Effector memory CD8-positive, alpha-beta T cell (primary cell): ENCODE data around the gene MMP10.
"Not testable (repeated sequence)": the region's sequence is repeated elsewhere in the genome, so short reads cannot be mapped to it uniquely, and the experiment has no call there.

ENCODE experiments used
- ATAC-seq: fragments of 150-1000 bp; cut with Tn5 transposase; replicated peaks from 2 replicates; pipeline ENCODE4 v1.10.0; 2021; ENCODE audit warnings: mild to moderate bottlenecking, moderate library complexity
- DNase-seq, 3 experiments: peaks; one replicate each; pipeline ENCODE4 v3.0.0; 2021
- H3K27ac Mint-ChIP-seq, 2 donors: one replicate each; pipeline ENCODE4 v1.8.0; 2022; ENCODE audit warnings: mild to moderate bottlenecking in 2 of 2, mixed read lengths in 2 of 2, moderate library complexity in 2 of 2
- H3K27me3 Mint-ChIP-seq, 2 donors: one replicate each; pipeline ENCODE4 v1.8.0; 2022; ENCODE audit warnings: mixed read lengths in 2 of 2
- H3K36me3 Mint-ChIP-seq: one replicate; pipeline ENCODE4 v1.8.0; 2022; ENCODE audit warnings: mild to moderate bottlenecking, moderate library complexity, mixed read lengths; ENCODE audit not compliant: insufficient read depth
- H3K4me1 Mint-ChIP-seq, 2 donors: one replicate each; pipeline ENCODE4 v1.8.0; 2022; ENCODE audit warnings: low read depth in 2 of 2, mixed read lengths in 2 of 2
- H3K4me3 Mint-ChIP-seq, 2 donors: one replicate each; pipeline ENCODE4 v1.8.0; 2022; ENCODE audit warnings: mild to moderate bottlenecking in 2 of 2, mixed read lengths in 2 of 2, moderate library complexity in 2 of 2
- H3K9me3 Mint-ChIP-seq, 2 donors: one replicate each; pipeline ENCODE4 v1.8.0; 2022; ENCODE audit warnings: mixed read lengths in 2 of 2

MMP10 gene

DNA sequence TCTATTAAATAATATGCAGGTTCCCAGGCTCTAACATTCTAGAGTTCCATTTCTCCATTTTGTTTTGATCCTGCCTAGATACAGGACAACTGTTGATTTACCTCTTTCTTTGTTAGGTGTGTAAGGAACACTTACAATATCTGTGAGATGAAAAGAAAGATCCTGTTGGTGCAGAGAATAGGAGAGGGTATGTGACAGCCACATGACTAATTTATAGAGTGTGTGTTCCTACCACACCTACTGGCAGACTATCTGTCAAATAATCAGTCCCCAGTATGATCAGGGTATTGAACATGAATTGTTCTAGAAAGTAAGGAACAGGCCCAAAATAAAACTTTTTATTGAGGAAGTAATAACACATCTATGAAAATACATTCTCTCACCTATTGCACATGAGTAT, 10.2 kb downstream of the MMP10 start:
- DNase-seq (no peak), ATAC-seq (no peak)
- no peak overlapping the region for H3K27ac Mint-ChIP-seq
- no peak overlapping the region for H3K4me3 Mint-ChIP-seq
- H3K4me1 Mint-ChIP-seq, result no peaks in the 10 kb centered on the region
- H3K36me3 Mint-ChIP-seq, result no peaks in the 10 kb centered on the region
- peaks cover 0 to 2% of the 10 kb centered on the region in 2 donors for H3K9me3 Mint-ChIP-seq
- H3K27me3 Mint-ChIP-seq, result peaks cover 26 to 40% of the 10 kb centered on the region in 2 donors

- Mint-ChIP-seq H3K27ac (no peak overlapping the region), H3K4me3 (no peak overlapping the region), H3K36me3 (no peaks in the 10 kb centered on the region), H3K4me1 (no peaks in the 10 kb centered on the region), H3K9me3 (peaks cover 0 to 4% of the 10 kb centered on the region in 2 donors), H3K27me3 (peaks cover 26 to 31% of the 10 kb centered on the region in 2 donors)
- ATAC-seq (no peak), DNase-seq (no peak)
Observed at GRCh38 chr11:102767800-102768199, 12.6 kb downstream of the MMP10 start.

DNA sequence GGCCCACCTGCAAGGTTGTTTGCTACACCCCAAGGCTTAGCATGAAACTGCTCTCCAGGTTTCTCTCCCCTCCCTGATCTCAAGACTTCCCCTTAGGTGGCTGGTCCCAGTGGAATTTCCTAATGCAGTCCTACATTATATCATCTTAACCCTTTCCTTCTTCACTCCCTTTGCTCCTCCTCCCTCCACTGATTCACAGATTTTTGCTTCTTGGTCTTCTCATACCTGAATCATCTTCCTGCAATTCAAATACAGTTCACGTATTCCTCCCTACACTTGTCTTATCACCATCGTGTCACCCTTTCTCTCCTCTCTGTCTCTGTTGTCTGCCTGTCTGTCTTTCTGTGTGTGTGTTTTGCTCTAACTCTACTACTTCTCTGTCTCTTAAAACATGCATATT, 17.0 kb downstream of the MMP10 start:
- peaks cover 0 to 2% of the 10 kb centered on the region in 2 donors for H3K9me3 Mint-ChIP-seq
- no peak for DNase-seq
- no peak for ATAC-seq
- no peak overlapping the region for H3K4me3 Mint-ChIP-seq
- no peaks in the 10 kb centered on the region for H3K4me1 Mint-ChIP-seq
- peaks cover 11 to 15% of the 10 kb centered on the region in 2 donors for H3K27me3 Mint-ChIP-seq
- H3K36me3 Mint-ChIP-seq, result no peaks in the 10 kb centered on the region
- no peak overlapping the region for H3K27ac Mint-ChIP-seq

GRCh38 chr11:102762361-102762767, 18.1 kb downstream of the MMP10 start:
- H3K27me3 Mint-ChIP-seq, result peaks cover 16% of the 10 kb centered on the region in 2 donors
- DNase-seq (no peak), ATAC-seq (no peak)
- peaks cover 0 to 2% of the 10 kb centered on the region in 2 donors for H3K9me3 Mint-ChIP-seq
- no peaks in the 10 kb centered on the region for H3K4me1 Mint-ChIP-seq
- H3K36me3 Mint-ChIP-seq, result no peaks in the 10 kb centered on the region
- H3K4me3 Mint-ChIP-seq, result no peak overlapping the region
- H3K27ac Mint-ChIP-seq, result no peak overlapping the region

DNA sequence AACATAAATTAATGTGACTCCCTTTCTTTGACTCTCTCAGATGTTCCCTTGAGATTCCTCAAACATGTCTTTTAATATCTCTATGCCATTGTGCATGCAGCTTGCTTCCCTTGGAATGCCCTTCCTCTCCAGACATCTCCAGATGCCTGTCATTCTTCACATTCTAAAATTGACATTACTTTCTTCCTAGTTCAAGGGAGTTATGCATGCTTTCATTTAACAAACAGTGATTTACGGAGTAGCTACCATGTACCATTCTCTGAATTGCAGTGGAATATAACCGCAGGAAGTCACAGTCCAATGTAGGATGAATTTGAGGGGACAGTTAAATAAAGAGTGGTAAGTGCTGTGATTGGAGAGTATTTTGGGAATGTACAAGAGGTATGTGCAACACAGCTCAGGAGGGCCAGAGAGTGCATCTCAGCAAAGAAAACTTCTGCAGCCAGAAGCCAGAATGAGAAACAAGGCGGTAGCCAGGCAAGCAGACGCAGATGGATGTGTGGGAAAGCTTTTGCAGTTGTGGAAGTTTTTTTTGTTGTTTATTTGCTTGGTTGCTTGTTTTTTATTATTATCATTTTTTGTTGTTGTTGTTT, 18.7 kb downstream of the MMP10 start:
- no peak overlapping the region for H3K27ac Mint-ChIP-seq
- peaks cover 20 to 22% of the 10 kb centered on the region in 2 donors for H3K27me3 Mint-ChIP-seq
- no peak overlapping the region for H3K4me3 Mint-ChIP-seq
- H3K4me1 Mint-ChIP-seq, result no peaks in the 10 kb centered on the region
- peaks cover 0 to 2% of the 10 kb centered on the region in 2 donors for H3K9me3 Mint-ChIP-seq
- ATAC-seq (no peak), DNase-seq (no peak)
- H3K36me3 Mint-ChIP-seq, result no peaks in the 10 kb centered on the region

DNA sequence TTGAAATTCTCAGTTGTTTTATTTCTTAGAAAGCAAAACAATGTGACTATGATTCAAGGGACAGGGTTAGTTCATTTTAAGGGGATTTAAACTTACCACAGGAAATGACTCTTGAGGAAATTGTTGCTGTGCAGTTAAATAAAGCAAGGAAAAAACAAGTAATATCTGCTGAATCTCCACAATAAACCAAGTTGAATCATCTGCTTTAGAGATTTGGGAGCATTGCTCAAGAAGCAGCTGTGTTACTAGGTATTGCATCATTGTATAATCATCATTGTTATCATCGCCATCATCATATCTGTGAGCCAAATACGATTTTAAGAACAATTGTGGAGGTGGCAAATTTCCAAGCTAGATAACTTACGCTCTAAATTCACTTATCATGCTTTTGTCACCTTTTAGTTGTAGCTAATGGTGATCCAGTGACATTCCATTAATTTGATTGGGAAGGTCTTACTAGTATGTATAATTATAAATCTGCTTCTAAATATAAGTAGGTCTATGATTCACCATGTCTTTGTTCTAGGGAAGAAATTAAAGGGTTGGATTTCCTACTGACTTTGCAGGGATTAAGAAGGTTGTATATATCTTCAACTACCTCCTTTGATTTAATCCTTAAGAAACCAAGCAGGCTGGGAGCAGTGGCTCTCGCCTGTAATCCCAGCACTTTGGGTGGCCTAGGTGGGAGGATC, 19.9 kb downstream of the MMP10 start:
- DNase-seq (no peak), ATAC-seq (no peak)
- Mint-ChIP-seq H3K36me3 (peaks cover 3% of the 10 kb centered on the region), H3K27ac (no peak overlapping the region), H3K27me3 (peaks cover 26 to 34% of the 10 kb centered on the region in 2 donors), H3K4me1 (no peaks in the 10 kb centered on the region), H3K9me3 (peaks cover 0 to 2% of the 10 kb centered on the region in 2 donors), H3K4me3 (no peak overlapping the region)

DNA sequence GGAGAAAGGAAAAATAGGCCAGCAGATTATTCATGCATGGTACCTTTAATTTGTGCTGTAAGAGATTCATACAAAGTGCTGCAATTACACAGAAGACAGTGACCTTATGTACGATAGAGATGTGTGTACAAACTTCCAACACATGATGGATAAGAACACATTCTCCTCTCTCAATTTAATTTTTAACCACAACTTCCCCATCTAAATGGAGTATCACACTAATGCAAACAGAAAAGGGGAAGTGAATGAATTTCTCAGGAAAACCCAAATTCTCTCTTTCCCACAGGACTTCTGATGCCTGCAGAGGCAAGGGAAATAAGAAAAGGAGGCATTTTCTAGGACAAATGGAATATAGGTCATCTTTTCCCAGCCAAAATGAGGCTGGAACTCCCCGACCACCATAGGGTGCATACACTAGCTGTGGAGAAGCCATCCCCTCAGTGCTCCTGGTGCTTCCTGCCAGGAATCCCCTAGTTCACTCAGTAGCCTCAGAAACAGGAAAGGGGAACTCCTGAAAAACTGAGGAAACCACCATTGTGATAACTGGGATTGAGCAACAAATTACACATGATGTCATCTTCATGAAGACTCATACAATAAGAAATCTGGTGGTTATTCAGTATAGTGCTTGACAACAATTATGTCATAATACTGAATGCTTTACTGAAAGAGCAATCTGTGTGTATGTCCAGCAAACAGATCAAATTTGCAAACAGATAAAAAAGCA, 22.4 kb downstream of the MMP10 start:
- DNase-seq (no peak), ATAC-seq (no peak)
- Mint-ChIP-seq H3K4me1 (no peaks in the 10 kb centered on the region), H3K9me3 (no peaks in the 10 kb centered on the region), H3K36me3 (peaks cover 3% of the 10 kb centered on the region), H3K4me3 (no peak overlapping the region), H3K27me3 (peaks cover 39 to 45% of the 10 kb centered on the region in 2 donors), H3K27ac (no peak overlapping the region)

- Mint-ChIP-seq H3K4me3 (no peak overlapping the region), H3K9me3 (peaks cover 0 to 2% of the 10 kb centered on the region in 2 donors), H3K27ac (no peak overlapping the region), H3K27me3 (peaks cover 49 to 50% of the 10 kb centered on the region in 2 donors), H3K36me3 (peaks cover 3% of the 10 kb centered on the region), H3K4me1 (no peaks in the 10 kb centered on the region)
- ATAC-seq (no peak), DNase-seq (no peak)
Observed at GRCh38 chr11:102753267-102753666, 27.2 kb downstream of the MMP10 start.

- DNase-seq (no peak), ATAC-seq (no peak)
- no peaks in the 10 kb centered on the region for H3K4me1 Mint-ChIP-seq
- H3K9me3 Mint-ChIP-seq, result peaks cover 4 to 8% of the 10 kb centered on the region in 2 donors
- peaks cover 3% of the 10 kb centered on the region for H3K36me3 Mint-ChIP-seq
- no peak overlapping the region for H3K27ac Mint-ChIP-seq
- no peak overlapping the region for H3K4me3 Mint-ChIP-seq
- H3K27me3 Mint-ChIP-seq, result peaks cover 46 to 50% of the 10 kb centered on the region in 2 donors
Observed at GRCh38 chr11:102751673-102752072, 28.8 kb downstream of the MMP10 start.

DNA sequence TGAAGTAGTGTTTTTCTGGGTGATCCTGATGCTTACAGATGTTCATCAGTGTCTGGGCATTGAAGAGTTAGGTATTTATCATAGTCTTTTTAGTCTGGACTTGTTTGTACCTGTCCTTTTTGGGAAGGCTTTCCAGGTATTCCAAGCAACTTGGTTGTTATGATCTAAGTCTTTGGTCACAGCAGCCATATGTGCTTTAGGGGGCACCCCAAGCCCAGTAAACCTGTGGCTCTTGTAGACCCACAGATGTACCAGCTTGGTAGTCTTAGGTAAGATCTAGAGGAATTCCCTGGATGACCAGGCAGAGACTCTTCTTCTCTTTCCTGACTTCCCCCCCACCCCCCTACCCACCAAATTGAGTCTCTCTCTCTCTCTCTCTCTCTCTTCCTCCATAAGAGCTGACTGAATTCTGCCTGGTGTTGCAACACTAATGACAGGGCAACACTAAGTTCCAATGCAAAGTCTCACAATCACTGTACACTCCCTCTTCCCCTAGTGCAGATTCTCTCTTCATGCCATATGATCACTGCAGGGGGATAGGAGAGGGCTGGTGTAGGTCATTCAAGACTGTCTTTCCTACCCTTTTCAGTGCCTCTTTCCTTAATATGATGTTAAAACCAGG, 31.2 kb downstream of the MMP10 start:
- no peak for DNase-seq
- H3K9me3 Mint-ChIP-seq, result peaks cover 4 to 13% of the 10 kb centered on the region in 2 donors
- no peaks in the 10 kb centered on the region for H3K36me3 Mint-ChIP-seq
- no peak for ATAC-seq
- H3K4me3 Mint-ChIP-seq, result no peak overlapping the region
- H3K27ac Mint-ChIP-seq, result no peak overlapping the region
- no peaks in the 10 kb centered on the region for H3K4me1 Mint-ChIP-seq
- H3K27me3 Mint-ChIP-seq, result peaks cover 23 to 33% of the 10 kb centered on the region in 2 donors

GRCh38 chr11:102746746-102747578, 33.5 kb downstream of the MMP10 start:
- not testable (repeated sequence) for H3K4me3 Mint-ChIP-seq, DNase-seq, H3K27ac Mint-ChIP-seq, H3K36me3 Mint-ChIP-seq, H3K4me1 Mint-ChIP-seq, ATAC-seq
- Mint-ChIP-seq H3K9me3 (peaks cover 4 to 14% of the 10 kb centered on the region in 2 donors), H3K27me3 (peaks cover 23 to 24% of the 10 kb centered on the region in 2 donors)

DNA sequence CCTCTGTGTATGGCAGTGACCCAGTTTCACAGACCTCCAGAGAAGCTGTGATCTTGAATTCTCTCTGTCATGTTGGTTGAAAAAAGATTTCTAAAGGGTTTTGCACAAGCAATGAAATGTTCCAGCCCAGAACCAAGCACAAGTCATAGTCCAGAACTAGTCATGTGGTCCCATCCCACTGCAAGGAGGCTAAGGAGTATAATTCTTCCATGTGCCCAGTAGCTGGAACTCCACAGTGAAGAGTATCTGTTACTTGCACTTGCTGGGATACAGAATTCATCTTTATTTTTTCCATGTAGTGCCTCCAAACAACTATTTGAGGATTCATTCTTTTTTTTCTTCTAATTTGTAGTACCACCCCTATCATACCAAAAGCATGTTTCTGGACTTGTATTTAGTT, 45.8 kb downstream of the MMP10 start:
- no peaks in the 10 kb centered on the region for H3K9me3 Mint-ChIP-seq
- no peak for ATAC-seq
- H3K27me3 Mint-ChIP-seq, result peaks cover 11 to 18% of the 10 kb centered on the region in 2 donors
- H3K36me3 Mint-ChIP-seq, result no peaks in the 10 kb centered on the region
- DNase-seq, result no peak
- H3K4me3 Mint-ChIP-seq, result no peak overlapping the region
- no peaks in the 10 kb centered on the region for H3K4me1 Mint-ChIP-seq
- H3K27ac Mint-ChIP-seq, result no peak overlapping the region
